Activated naive CD8-positive, alpha-beta T cell treated with anti-CD3 and anti-CD28 coated beads for 36 hours (primary cell): ENCODE results near the gene CATSPER3. TPM values are rescaled to one million over a fixed set of nuclear protein-coding genes. Genes with fewer than 3 reads are reported as not detected.
"Not testable (repeated sequence)": the region's sequence is repeated elsewhere in the genome, so short reads cannot be mapped to it uniquely, and the experiment has no call there.

ENCODE experiments used
- DNase-seq: peaks from one replicate; pipeline ENCODE4 v3.0.0; 2021
- H3K27ac Mint-ChIP-seq: one replicate; pipeline ENCODE4 v1.8.0; 2022; ENCODE audit warnings: mild to moderate bottlenecking, moderate library complexity, mixed read lengths
- H3K27me3 Mint-ChIP-seq: one replicate; pipeline ENCODE4 v1.8.0; 2022; ENCODE audit warnings: mild to moderate bottlenecking, mixed read lengths
- H3K36me3 Mint-ChIP-seq: one replicate; pipeline ENCODE4 v1.8.0; 2021; ENCODE audit warnings: mild to moderate bottlenecking, mixed read lengths
- H3K4me1 Mint-ChIP-seq: one replicate; pipeline ENCODE4 v1.8.0; 2021; ENCODE audit warnings: mixed read lengths
- H3K4me3 Mint-ChIP-seq: one replicate; pipeline ENCODE4 v1.8.0; 2022; ENCODE audit warnings: mild to moderate bottlenecking, moderate library complexity, mixed read lengths
- H3K9me3 Mint-ChIP-seq: one replicate; pipeline ENCODE4 v1.8.0; 2022; ENCODE audit warnings: mixed read lengths
- total RNA-seq, 2 experiments: library from RNA; stranded (reverse); gene quantifications; one replicate each; pipeline ENCODE4 v1.2.3, GENCODE V29; 2021

Gene CATSPER3
- total RNA-seq, 2 experiments from 2014 or later: 0.39 to 0.46 TPM

- H3K27ac Mint-ChIP-seq: no peak overlapping the region
- H3K4me1 Mint-ChIP-seq: no peaks in the 10 kb centered on the region
- no peaks in the 10 kb centered on the region for H3K9me3 Mint-ChIP-seq
- DNase-seq: no peak
- H3K4me3 Mint-ChIP-seq: no peak overlapping the region
- no peaks in the 10 kb centered on the region for H3K27me3 Mint-ChIP-seq
- peaks cover 2% of the 10 kb centered on the region for H3K36me3 Mint-ChIP-seq
Measured at GRCh38 chr5:134994560-134995156, 27.0 kb downstream of the CATSPER3 start.

DNA sequence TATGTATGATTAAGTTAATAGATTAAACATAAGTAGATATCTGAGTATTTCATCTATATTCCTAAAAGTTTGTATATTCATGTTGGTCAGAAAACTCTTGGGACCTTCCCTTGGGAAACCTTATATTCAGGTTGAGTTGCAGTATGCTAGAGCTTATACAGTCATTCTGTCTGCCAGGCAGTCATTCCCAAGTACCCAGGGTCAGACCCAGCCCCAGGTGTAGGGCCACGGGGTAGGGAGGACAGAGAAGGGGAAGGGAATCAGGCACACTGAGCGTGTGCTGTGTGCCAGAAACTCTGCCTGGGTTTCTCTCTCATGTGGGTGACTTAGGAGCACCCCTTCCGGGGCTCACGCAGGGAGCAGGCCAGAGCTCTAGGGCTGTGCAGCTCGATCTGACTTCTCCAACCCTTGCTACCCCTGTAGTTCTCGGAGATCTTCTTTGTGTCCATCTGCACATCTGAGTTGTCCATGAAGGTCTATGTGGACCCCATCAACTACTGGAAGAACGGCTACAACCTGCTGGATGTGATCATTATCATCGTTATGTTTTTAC is 28.2 kb downstream of the CATSPER3 start:
- Mint-ChIP-seq H3K9me3 (no peaks in the 10 kb centered on the region), H3K4me1 (no peaks in the 10 kb centered on the region), H3K27me3 (peaks cover 2% of the 10 kb centered on the region), H3K27ac (no peak overlapping the region), H3K4me3 (no peak overlapping the region), H3K36me3 (peaks cover 5% of the 10 kb centered on the region)
- DNase-seq: no peak

- no peak overlapping the region for H3K4me3 Mint-ChIP-seq
- H3K9me3 Mint-ChIP-seq: no peaks in the 10 kb centered on the region
- H3K4me1 Mint-ChIP-seq: no peaks in the 10 kb centered on the region
- H3K36me3 Mint-ChIP-seq: peaks cover 4% of the 10 kb centered on the region
- DNase-seq: no peak
- no peak overlapping the region for H3K27ac Mint-ChIP-seq
- peaks cover 5% of the 10 kb centered on the region for H3K27me3 Mint-ChIP-seq
Measured at GRCh38 chr5:134997015-134997414, 29.3 kb downstream of the CATSPER3 start.

DNA sequence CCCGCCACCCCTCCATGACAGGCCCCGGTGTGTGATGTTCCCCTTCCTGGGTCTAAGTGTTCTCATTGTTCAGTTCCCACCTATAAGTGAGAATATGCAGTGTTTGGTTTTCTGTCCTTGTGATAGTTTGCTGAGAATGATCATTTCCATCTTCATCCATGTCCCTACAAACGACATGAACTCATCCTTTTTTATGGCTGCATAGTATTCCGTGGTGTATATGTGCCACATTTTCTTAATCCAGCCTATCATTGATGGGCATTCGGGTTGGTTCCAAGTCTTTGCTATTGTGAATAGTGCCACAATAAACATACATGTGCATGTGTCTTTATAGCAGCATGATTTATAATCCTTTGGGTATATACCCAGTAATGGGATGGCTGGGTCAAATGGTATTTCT is 30.4 kb downstream of the CATSPER3 start:
- H3K36me3 Mint-ChIP-seq: peaks cover 10% of the 10 kb centered on the region
- not testable (repeated sequence) for DNase-seq, H3K4me3 Mint-ChIP-seq, H3K4me1 Mint-ChIP-seq, H3K27me3 Mint-ChIP-seq, H3K9me3 Mint-ChIP-seq, H3K27ac Mint-ChIP-seq

- no peak overlapping the region for H3K4me3 Mint-ChIP-seq
- H3K27ac Mint-ChIP-seq: no peak overlapping the region
- no peak for DNase-seq
- peaks cover 10% of the 10 kb centered on the region for H3K36me3 Mint-ChIP-seq
- no peaks in the 10 kb centered on the region for H3K4me1 Mint-ChIP-seq
- peaks cover 5% of the 10 kb centered on the region for H3K27me3 Mint-ChIP-seq
- H3K9me3 Mint-ChIP-seq: peaks cover 4% of the 10 kb centered on the region
Measured at GRCh38 chr5:135004376-135004775, 36.7 kb downstream of the CATSPER3 start.

GRCh38 chr5:135005076-135005475 is 37.4 kb downstream of the CATSPER3 start:
- no peak for DNase-seq
- no peak overlapping the region for H3K27ac Mint-ChIP-seq
- peaks cover 4% of the 10 kb centered on the region for H3K9me3 Mint-ChIP-seq
- peaks cover 5% of the 10 kb centered on the region for H3K27me3 Mint-ChIP-seq
- H3K4me1 Mint-ChIP-seq: no peaks in the 10 kb centered on the region
- H3K36me3 Mint-ChIP-seq: peaks cover 10% of the 10 kb centered on the region
- H3K4me3 Mint-ChIP-seq: no peak overlapping the region

DNA sequence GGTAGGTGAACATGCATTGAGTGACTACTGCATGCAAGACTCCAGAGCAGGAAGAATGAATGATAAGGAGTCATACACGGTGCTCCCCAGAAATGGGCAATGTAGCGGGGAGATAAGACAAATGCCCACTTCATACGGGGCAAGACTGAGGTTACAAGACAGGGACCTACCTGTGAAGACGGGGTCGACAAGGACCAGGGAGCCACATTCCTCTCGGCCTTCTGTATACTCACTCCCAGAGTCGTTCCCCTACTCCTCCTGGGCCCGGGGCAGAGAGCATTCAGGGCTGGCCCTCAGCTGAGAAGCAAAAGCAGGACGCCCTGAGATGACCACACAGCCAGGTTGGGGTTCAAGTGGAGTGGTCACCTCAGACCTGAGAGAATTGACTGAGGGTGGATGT is 39.6 kb downstream of the CATSPER3 start:
- H3K4me1 Mint-ChIP-seq: no peaks in the 10 kb centered on the region
- H3K27ac Mint-ChIP-seq: no peak overlapping the region
- H3K9me3 Mint-ChIP-seq: peaks cover 3% of the 10 kb centered on the region
- H3K4me3 Mint-ChIP-seq: no peak overlapping the region
- no peaks in the 10 kb centered on the region for H3K27me3 Mint-ChIP-seq
- DNase-seq: no peak
- peaks cover 4% of the 10 kb centered on the region for H3K36me3 Mint-ChIP-seq

- no peak overlapping the region for H3K4me3 Mint-ChIP-seq
- no peaks in the 10 kb centered on the region for H3K27me3 Mint-ChIP-seq
Measured at GRCh38 chr5:135007749-135008363, 40.1 kb downstream of the CATSPER3 start.

DNA sequence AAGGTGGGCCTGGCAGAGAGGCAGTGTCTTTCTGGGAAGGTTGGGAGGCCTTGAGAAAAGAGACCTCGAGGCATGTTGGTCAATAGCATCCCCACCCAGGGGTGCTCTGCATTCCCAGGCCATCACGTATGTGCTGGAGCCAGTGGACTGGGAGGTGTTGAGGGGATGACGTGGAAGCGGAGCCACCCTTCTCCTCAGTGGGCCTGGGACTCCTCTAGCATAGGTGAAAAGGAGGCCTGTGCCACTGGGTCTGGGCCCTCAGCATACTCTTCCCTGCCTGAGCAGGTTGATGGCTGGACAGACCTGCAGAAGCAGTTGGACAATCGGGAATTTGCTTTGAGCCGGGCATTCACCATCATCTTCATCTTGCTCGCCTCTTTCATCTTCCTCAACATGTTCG is 40.8 kb downstream of the CATSPER3 start:
- no peak for DNase-seq
- Mint-ChIP-seq H3K36me3 (no peaks in the 10 kb centered on the region), H3K4me3 (no peak overlapping the region), H3K4me1 (no peaks in the 10 kb centered on the region), H3K27ac (no peak overlapping the region), H3K27me3 (no peaks in the 10 kb centered on the region), H3K9me3 (no peaks in the 10 kb centered on the region)

More at GRCh38 chr5:135007749-135008363, 40.1 kb downstream of the CATSPER3 start:
- no peaks in the 10 kb centered on the region for H3K4me1 Mint-ChIP-seq
- H3K27ac Mint-ChIP-seq: no peak overlapping the region
- DNase-seq: no peak
- H3K36me3 Mint-ChIP-seq: no peaks in the 10 kb centered on the region
- no peaks in the 10 kb centered on the region for H3K9me3 Mint-ChIP-seq

- Mint-ChIP-seq H3K27ac (no peak overlapping the region), H3K9me3 (no peaks in the 10 kb centered on the region)
Measured at GRCh38 chr5:135008981-135009735, 41.5 kb downstream of the CATSPER3 start.

DNA sequence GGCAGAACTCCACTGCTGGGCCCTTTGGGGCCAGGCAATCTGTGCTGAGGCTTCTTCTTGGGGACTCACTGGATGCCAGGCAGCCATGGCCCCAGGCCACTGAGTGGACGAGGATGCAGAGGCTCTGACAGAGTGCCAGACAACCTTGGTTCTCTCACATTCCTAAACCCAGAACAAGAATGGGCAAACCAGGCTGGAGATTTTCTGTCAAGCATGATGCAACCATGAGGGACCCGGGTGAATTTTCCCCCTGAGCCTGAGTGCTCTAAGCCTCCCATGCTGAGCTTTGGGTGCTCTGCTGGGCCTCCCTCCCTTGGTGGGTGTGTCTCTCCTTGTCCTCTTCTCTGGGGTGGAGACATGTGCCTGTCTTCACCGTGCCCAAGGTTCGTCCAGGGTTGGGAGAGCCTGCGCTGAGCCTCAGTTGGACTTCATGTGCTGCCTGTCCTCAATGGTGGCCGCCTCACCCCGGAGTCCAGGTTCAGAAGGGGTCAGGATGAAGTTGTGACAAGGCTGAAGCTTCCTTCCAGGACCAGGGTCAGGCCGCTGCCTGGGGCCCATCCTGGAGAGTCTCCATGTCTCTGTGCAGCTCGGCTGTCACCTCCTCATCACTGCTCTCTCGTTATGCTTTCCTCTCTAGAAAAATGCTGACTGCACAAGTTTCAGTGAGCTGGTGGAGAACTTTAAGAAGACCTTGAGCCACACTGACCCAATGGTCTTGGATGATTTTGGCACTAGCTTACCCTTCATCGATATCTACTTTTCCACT is 42.2 kb downstream of the CATSPER3 start:
- no peak overlapping the region for H3K27ac Mint-ChIP-seq
- no peaks in the 10 kb centered on the region for H3K9me3 Mint-ChIP-seq
- H3K36me3 Mint-ChIP-seq: no peaks in the 10 kb centered on the region
- H3K4me3 Mint-ChIP-seq: no peak overlapping the region
- H3K27me3 Mint-ChIP-seq: no peaks in the 10 kb centered on the region
- DNase-seq: no peak
- H3K4me1 Mint-ChIP-seq: no peaks in the 10 kb centered on the region

More at GRCh38 chr5:135008981-135009735, 41.5 kb downstream of the CATSPER3 start:
- Mint-ChIP-seq H3K4me3 (no peak overlapping the region), H3K4me1 (no peaks in the 10 kb centered on the region), H3K36me3 (no peaks in the 10 kb centered on the region), H3K27me3 (no peaks in the 10 kb centered on the region)
- DNase-seq: no peak

GRCh38 chr5:135010502-135011354 is 43.0 kb downstream of the CATSPER3 start:
- H3K27me3 Mint-ChIP-seq: no peaks in the 10 kb centered on the region
- no peaks in the 10 kb centered on the region for H3K4me1 Mint-ChIP-seq
- no peaks in the 10 kb centered on the region for H3K9me3 Mint-ChIP-seq
- no peak for DNase-seq
- no peak overlapping the region for H3K27ac Mint-ChIP-seq
- no peak overlapping the region for H3K4me3 Mint-ChIP-seq
- H3K36me3 Mint-ChIP-seq: no peaks in the 10 kb centered on the region

DNA sequence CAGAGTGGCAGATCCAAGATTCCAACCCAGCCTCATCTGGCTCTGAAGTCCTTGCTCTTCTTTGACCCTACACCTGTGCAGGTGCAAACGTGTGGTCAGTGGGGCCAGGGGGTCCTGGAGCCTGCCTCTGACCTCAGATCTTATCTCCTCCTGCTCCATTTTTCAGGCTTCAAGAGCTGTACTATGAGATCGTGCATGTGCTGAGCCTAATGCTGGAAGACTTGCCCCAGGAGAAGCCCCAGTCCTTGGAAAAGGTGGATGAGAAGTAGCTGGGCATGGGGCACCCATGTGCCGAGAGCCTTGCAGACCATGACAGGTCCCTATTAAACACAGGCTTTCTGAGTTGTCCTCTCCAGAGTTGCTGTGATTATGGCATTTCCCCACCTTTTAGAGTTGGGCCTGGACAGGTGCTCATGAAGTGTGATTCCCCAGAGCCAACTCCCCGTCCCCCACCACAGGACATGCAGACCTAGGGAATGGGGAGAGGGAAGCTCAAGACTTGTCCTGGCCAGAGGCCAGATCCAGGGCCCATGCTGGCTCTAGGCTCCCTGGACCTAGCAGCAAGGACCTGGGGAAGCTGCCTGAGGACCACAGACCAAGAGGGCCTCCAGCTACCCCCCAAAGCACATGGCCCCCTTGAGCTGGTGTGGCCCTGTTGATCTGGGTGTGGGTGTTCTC is 43.8 kb downstream of the CATSPER3 start:
- H3K4me1 Mint-ChIP-seq: no peaks in the 10 kb centered on the region
- H3K27ac Mint-ChIP-seq: no peak overlapping the region
- no peaks in the 10 kb centered on the region for H3K9me3 Mint-ChIP-seq
- no peak overlapping the region for H3K4me3 Mint-ChIP-seq
- DNase-seq: no peak
- no peaks in the 10 kb centered on the region for H3K36me3 Mint-ChIP-seq
- H3K27me3 Mint-ChIP-seq: no peaks in the 10 kb centered on the region
